CD4-positive, alpha-beta T cell treated with Interleukin-15 for 1 hour (primary cell): Measurements from ENCODE around the gene RIOX2.
A peak's percentile ranks its signal among the peaks of the same experiment; 100 is the strongest.

Experiments
- DNase-seq: peaks from one replicate; pipeline ENCODE4 v3.0.0-alpha.2; 2020

Gene RIOX2

DNA sequence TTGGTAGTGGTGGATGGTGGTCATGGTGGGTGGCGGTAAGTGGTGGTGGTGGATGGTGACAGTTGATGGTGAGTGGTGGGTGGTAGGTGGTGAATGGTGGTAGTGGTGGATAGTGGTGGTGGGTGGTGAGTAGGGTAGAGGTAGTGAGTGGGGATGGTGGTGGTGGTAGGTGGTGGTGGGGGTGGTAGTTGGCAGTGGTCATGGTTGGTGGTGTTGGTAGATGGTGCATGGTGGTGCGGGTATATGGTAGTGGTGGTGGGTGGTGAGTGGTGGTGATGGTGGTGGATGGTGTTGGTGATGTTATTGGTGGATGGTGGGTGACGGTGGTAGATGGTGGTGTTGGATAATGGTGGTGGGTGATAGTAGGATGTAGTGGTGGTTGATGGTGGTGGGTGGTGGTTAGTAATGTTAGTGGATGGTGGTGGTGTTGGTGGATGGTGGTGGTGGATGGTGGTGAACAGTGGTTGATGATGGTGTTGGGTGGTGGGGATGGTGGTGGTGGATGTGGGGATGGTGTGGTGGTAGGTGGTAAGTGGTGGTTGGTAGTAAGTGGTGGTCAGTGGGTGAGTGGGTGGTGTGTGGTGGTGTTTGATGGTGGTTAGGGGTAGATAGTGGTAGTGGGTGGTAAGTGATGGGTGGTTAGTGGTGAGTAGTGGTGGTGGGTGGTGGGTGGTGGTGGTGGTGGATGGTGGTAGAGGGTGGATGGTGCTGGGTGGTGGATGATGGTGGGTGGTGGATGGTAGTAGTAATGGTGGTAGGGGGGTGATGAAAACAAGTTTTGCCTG is 16.7 kb upstream of the RIOX2 start:
- no peak for DNase-seq

DNA sequence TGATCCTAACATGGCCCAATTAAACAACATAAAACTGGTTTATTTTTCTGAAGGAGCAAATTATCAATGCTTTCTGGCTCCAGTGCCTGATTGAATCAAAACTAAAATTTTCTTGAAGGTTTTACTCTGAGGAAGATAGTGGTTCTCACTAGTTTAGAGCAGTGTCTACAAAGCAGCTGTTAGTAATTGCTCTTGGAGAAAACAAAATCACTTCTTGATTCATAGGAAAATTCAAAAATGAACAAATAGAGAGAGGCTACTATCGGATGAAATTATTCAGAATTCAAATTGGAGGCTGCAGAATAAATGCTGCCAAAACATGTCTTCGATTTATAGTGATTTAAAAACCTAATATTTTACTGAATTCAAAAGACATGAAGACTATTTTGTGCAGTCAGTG is 15.1 kb upstream of the RIOX2 start:
- no peak for DNase-seq

DNA sequence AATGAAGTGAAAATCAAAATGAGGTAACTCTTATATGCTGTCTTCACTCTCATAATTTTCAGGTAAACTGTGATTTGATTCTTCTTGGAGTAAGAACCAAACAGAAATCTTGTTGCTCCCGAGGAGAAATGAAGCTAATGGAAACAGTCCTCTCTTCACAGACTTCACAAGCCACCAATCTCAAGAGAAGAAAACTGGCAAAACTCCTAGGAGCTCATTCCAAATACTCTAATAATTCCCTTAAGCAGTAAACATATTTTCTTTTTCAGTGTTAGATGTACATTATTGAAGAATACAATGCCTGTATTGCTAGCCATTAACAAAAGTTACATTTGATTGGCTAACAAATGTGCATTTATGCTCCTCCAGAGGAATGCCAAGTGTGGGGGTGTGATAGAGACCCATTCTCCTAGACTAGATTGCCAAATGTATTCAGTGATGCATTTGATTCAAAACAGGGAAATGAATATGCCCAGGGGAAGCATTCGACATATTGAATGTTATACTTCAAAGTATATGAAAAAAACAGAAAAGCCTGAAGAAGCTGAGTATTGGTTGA is 11.8 kb upstream of the RIOX2 start:
- DNase-seq, result no peak

DNA sequence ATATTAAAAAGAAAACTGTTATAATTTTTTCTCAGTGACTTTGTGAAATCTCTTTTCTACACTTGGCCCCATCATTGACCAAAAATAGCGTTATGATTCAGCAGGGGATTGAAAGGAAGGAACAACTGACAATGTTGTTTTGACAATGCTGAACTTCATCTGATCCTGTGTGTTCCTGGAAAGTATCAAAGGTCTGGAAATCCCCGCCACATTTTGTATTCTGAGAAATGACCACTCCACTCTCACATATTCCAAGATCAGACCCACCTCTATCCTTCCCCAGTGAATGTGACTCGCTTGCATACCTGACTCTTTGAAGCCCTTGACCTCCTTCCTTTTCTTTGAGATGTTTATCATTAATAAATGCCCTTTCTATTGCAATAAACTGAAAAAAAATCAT is 9.7 kb upstream of the RIOX2 start:
- no peak for DNase-seq

DNA sequence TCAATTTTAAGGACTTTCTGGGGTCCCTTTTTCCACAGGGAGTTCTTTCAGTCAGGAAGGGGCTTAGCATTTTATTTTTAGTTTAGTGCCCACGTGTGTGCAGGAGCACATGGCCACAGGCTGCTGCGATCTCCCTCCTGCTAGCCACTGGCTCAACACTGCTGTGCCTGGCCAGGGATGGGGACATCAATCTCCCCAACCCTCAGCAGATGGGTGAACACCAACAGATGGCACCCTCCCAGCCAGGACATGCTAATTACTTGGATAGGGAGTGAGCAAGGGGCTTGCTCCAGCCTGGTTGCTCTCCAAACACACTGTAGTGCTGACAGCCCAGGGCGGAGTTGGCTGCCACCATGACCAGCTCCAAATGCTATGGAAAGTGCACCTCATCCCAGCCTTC is 7.4 kb upstream of the RIOX2 start:
- DNase-seq, result no peak

DNA sequence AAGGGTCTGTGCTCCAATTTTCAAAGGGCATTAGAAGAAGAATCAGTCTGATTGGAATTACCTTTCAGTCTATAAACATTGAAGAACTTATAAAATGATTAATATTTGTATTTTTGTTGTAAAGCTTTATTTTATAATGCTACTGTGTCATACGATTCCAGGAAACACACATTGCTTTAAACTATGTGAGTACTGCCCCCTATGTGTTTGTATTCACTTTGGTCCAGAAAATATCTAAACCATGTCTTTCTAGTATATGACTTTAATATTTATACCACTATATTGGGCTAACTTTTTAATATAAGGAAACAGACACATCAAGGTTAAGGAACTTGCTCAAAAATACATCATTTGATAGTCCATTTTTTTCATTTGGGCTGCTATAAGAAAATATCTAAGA is 3.2 kb upstream of the RIOX2 start:
- no peak for DNase-seq

DNA sequence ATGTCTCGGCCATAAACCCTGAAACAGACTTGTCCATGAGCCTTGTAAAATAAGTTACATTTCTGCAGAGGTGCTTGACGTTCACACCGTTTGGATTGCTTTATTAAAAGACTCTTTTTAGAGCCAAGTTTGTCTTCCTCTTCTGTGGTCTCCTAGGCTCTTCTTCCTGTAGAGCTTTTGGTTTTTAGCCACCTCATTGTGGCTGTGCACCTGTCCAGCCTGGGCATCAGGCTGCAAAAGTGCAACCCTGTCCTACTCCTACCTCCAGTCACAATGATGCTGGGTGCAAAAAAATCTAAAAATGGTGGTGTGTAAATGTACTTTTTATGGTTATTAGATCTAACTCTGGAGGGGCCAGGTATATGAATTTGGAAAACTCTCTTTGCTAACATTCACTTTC is 2.8 kb upstream of the RIOX2 start:
- DNase-seq, result no peak

DNA sequence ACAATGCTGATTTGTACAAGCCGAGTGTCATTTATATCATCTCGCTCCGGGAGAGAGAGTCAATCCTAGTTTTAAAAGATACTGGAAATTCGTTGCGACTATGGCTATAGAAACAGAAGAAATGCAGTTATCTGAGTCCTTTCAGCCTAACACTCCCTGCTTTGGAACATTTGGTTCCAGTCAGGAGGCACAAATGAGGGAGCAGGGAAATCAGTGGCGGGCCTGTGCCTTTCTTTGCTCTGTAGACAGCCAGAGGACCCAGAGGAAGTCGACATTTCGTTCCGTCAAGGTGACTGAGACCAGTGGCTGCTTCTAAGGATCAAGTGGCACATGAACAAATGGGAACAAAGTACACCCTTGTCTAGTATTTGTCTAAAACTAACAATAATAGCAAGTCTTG is 745 bp upstream of the RIOX2 start:
- no peak for DNase-seq

DNA sequence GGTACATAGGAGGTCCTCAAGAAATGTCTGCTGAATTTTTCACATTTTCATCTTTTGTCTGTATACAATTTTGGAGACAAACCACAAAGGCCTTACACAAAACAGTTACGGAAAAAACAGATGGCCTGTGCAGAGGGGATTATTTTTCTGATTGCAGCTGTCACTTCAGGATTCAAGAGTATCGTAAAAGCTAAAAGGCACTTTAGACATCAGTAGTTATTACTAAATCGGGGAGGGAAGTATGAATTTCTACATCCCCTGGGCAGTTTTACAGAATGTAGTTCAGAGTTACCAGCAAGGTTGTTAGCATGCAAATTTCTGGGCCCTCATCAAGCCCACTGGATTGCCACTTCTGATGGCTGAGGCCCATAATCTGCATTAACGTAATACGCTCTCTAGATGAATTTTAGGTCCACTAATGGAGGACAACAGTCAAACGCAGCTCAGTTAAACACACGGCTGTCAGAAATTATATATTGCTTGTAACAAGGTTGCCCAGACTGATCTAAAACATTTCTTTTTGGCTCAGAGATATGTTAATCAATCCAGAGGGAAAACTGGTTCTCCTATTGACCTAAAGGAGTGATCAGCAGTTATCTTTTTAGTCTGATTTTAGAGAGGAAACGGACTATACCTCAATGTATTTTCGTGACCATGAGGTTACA is 1.1 kb downstream of the RIOX2 start:
- no peak for DNase-seq

DNA sequence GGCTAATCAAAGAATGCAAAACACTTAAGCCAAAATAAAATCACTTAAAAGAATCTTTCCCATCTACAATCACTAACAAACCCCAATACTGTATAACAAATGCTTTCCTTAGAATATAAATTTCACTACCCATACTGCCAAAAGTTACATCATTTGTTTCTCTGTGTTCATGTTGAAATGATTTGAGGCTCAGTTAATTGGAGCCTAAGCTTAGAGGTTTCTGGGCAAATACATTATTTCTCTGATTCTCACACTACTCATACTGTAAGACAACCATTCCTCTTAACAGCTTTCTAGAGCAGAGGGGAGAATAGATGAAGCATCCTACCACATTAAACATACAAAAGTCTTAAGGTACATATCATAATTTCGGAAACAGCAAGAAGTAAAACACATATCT is 2.1 kb downstream of the RIOX2 start:
- no peak for DNase-seq

DNA sequence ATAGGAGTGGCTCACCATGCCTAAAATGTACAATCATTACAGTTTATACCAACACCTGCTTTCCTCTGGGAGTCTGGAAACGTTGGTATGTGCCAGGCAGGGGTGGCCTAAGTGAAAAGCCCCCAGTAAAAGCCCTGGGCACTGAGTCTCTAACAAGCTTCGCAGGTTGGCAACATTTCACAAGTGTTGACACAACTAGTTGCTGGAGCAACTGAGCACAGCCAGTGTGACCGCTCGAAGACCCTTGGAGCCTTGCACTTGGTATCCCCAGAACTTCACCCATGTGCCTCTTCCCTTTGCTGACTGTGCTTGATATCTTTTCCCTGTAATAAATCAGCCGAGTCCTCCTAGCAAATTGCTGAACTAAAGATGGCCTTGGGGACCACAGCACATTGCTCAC is 2.7 kb downstream of the RIOX2 start:
- no peak for DNase-seq

DNA sequence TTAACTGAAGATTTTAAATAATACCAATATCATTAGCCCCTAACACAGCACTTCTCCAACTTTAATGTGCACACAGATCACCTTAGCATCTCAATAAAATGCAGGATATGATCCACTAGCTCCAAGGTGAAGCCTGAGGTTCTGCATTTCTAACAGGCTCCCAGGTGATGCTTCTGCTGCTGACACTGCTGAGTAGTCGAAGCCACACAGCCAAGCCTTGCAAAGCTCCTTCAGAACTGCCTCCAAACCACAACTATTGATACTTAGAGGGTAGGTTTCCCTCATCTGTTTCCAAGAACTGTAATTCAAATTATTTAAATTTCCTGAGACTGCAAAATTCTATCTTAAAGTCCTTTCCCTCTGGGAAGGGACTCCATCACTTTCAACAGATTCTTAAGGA is 3.9 kb downstream of the RIOX2 start:
- no peak for DNase-seq

DNA sequence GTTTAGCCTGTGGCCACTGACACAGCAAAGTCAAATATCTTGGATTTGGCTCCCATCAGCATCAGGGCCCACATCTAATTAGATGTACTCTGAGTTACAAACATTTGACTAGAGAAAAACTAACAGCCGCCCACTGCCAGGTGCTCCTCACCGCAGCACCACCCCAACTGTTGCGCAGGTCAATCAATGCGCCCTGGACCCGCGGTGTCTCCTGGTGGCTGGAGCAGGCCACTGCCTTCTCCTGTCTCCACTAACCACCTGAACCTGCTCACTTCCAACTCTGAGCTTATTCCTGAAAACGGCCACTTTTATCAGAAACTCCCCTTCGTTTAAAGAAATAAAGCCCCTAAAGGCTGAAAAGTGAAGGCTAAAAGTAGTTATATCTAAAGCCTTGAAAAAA is 4.3 kb downstream of the RIOX2 start:
- DNase-seq, result no peak

DNA sequence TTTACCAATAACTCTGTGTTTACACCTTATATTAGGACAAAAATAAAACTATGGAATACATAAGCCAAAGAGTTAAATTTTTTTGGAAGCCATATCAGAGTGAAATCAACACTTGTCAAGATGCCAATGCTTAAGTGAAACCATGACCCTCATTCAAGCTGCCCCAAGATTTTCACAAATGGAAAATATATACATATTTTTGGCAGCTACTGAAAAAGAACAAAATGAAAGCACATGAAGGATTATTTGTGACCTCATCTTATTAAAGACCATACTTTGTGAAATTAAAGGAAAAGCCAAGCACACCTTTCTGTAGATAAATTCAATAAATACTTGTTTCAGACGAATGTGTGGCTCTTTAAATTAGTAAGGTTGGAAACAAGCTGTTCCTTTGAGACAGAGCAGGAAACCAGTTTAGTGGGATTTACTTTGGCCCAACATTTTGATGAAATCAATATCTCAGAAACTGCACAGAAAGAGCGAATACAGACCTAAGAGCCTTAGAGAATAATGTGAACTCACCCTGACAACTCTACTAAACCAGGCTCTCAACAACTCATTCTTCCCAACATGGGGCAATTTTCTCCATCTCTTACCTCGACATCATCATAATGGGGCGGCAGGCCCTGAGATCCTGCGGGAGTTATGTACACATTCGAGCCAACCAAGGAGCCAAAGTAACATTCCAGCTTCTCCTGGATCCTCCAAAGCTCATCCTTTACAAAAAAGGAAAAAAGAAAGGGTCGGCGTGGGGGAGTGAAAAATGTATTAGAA is 11.1 kb downstream of the RIOX2 start:
- DNase-seq, result no peak

DNA sequence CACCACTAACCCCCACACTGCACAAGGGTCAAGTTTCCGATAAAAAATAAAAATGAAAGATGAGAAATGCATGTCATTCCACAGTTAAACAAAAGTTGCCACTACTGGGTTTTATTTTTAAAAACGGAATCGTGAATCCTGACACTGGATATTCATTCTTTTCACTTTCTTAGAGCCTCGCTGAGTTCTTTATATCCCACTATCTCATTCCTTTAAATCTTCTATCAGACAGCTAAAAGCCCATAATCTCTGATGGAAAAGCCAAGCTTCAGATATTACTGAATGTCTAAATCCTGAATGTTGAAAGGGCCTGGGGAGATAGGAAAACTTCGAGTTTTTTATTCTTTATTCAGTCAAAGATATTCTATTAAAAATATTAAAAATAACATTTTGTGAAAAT is 11.7 kb downstream of the RIOX2 start:
- DNase-seq, result no peak

DNA sequence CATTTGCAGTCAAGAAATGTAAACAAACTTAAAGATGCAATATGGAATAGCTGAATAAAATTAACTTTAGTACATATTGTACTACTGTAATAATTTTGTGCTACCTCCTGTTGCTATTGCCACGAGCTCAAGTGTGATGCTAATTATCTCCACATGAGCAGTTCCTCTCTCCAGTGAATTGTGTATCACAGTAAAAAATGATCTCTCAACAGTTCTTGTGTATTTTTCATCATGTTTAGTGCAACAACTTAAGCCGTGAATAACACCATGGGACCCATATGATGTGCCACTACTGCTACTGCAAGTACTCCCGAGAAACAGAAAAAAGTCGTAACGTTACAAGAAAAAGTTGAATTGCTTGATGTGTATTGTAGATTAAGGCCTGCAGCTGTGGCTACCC is 12.4 kb downstream of the RIOX2 start:
- no peak for DNase-seq

DNA sequence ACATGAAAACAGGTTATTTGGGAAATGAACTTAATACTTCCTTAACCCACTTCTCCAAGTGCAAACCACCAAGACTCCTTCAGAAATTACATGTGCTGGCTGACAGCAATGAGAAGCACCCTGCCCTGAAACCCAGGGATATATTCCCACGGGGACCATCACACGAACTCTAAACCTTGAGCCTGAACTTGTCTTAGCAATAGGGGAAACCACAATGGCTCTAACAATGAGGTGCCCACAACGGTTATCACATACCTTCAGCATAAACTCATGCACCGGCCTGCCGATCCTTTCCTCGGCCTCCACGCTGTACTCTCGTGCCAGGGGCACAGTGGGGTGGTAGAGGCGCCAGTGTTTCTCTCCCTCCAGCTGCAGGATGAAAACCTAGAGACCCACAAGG is 13.4 kb downstream of the RIOX2 start:
- DNase-seq, result no peak

DNA sequence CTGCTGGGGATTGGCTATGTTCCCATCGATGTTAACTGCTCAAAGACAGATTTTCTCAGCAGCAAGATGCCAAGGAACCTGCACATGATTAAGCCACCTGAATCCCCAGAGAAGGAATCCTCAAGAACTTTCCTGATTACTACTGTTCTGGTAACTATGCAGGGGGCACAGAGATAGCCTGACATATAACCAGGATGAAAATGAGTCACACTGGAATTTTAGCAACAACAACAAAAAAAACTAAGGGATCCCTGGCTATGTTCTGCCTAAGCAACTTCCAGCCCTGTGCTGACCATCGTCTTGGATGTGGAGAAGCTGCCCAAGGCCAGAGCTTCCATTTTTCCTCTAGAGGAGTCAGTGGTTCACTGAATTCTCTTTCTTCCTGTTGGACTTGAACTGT is 13.8 kb downstream of the RIOX2 start:
- no peak for DNase-seq

DNA sequence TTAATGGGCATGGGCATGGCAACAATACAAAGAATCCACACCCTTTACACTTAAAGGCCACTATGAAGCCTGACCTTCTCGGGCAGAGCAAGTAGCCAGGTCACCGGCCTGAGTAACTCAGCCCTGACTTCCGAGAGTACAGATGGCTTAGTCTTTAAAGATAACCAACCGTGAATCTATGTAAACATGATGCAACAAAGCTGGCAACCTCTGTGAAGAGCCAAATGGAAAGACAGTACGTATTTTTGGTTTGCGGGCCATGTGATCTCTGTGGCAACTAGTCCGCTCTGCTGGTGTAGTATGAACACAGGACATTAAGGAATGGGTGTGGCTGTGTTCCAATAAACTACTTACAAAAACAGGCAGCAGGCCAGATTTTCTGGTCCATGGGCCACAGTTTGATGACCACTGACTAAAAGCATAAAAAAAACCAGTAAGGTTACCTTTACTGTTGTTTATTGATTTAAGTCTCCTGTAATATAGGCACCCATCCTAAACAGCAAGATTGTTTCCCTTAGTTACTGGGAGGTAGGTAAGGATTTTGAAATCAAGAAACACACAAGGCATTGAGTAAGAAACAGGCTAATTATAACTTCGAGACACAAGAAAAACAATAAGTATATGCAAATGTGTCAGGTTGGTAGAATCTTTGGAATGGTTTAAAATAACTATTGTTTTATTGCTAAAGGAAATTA is 14.5 kb downstream of the RIOX2 start:
- DNase-seq, result peak; percentile 18

DNA sequence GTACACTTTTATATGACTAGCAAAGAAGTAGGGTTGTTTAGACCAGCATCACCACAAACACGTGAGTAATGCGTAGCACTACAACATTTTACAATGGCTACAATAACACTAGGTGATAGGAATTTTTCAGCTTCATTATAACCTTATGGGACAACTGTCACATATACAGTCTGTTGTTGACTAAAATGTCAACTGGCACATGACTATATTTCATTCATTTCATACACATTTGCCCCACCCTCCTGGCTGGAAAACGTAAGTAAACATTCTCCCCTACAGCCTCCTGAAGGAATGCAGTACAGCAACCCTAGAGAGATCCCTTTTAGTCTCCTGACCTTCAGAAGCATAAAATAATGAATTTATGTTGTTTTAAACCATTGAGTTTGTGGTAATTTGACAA is 16.2 kb downstream of the RIOX2 start:
- no peak for DNase-seq

DNA sequence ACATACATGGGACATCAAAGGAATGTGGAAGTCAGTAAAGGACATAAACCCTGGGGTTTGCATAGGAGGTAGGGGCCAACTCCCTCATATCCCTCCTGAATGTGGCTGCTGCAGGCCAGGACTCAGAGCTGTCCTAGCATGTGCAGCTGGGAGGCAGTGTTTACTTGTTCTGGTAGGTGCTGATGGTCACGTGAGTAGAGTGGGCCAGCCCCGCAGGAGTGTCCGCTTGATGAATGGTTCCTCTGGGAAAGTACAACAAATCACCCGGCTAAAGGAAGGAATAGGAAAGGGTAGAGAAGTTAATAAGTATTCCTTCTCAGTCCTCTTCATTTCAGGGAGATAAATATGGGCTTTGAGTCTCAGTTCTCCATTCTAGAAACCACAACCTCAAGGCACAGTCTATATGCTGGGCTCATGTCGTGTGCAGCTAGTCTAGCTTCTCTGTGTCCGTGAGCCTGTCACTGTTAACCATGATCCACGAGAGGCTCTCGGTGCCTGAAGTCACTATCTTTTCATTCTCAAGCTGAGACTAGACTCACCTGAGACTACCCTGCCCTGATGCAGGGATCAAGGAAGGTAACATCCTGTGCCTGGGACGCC is 17.9 kb downstream of the RIOX2 start:
- no peak for DNase-seq

DNA sequence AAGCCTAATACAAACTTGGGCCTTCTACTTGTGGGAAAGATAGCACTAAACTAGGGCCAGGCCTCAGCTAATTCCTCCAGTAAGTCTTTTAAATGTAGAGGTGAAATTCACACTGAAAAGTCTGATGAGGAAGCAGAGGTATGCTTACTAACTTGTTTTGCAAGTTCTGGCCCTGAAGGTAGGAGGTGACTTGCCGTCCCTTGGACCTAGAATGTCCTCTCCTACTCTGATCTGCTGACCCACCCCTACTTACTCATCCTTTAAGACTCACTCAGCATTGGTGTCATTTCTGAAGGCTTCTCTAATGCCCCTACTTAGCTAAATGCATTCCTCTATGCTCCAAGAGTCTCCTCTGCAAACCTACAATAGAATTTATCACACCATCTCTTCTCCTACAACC is 19.4 kb downstream of the RIOX2 start:
- no peak for DNase-seq

DNA sequence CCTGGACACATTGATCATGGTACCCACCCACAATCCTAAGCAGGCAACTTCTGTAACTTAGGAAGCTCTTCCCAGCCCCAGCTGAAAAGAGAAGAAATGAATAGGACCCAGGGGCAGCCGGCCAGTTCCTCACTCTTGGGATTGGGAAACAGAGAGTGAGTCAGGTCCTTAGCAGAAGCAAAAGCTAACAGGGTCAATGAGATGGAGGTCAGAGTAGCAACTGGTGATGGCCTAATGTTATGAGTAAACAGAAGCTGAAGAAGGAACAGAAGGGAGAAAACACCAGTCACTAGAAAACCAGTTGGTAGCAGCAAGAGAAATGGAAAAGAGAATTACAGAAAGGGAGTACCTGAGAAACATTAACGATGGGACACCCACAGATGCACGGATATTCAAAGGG is 20.0 kb downstream of the RIOX2 start:
- DNase-seq, result peak; percentile 41
